Measurements from ENCODE around the gene PRSS21.

DNA sequence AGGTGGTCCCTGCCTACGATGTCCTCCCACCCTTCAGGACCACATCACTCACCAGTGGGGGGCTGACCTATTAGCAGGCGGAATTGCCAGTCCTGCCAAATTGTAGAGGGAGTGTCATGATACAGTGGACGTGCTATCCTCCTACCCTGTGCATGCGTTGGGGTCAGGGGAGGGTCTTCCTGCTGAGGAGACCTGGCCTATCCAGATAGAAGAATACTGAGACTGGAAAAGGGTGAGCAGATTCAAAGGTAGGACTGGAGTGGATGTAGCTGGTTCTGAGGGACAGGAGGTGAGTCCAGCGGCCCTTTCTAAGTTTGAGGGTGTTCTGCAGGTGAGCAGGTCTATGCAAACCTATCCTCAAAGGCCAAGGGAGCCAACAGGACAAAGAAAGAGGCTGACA, 10.8 kb upstream of the PRSS21 start:
- TF ChIP-seq MXI1 (IDR thresholded peaks at IDR 0.05; ENCODE audit: low read depth, low read length) (no peak), CEBPB (IDR thresholded peaks at IDR 0.05; ENCODE audit: borderline replicate concordance in 1 of 2, low read depth in 2 of 2, low read length in 2 of 2) (no peak), KDM1A (IDR thresholded peaks at IDR 0.05; ENCODE audit: borderline replicate concordance) (no peak), SREBF1 (IDR thresholded peaks at IDR 0.05; ENCODE audit: low read length) (no peak), EP300 (IDR thresholded peaks at IDR 0.05; ENCODE audit: borderline replicate concordance in 1 of 2, control insufficient read depth in 1 of 2, low read depth in 2 of 2, low read length in 2 of 2) (no peak), MTA2 (IDR thresholded peaks at IDR 0.05; ENCODE audit: low read depth) (no peak), TBL1XR1 (IDR thresholded peaks at IDR 0.05; ENCODE audit: low read depth, low read length) (no peak), ATF7 (IDR thresholded peaks at IDR 0.05; ENCODE audit: low read depth) (no peak)
- TF ChIP-seq, protein P1, sequence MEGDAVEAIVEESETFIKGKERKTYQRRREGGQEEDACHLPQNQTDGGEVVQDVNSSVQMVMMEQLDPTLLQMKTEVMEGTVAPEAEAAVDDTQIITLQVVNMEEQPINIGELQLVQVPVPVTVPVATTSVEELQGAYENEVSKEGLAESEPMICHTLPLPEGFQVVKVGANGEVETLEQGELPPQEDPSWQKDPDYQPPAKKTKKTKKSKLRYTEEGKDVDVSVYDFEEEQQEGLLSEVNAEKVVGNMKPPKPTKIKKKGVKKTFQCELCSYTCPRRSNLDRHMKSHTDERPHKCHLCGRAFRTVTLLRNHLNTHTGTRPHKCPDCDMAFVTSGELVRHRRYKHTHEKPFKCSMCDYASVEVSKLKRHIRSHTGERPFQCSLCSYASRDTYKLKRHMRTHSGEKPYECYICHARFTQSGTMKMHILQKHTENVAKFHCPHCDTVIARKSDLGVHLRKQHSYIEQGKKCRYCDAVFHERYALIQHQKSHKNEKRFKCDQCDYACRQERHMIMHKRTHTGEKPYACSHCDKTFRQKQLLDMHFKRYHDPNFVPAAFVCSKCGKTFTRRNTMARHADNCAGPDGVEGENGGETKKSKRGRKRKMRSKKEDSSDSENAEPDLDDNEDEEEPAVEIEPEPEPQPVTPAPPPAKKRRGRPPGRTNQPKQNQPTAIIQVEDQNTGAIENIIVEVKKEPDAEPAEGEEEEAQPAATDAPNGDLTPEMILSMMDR (IDR thresholded peaks at IDR 0.05 in 2 of 3, conservative IDR thresholded peaks at IDR 0.05 in 1 of 3; ENCODE audit: control insufficient read depth in 2 of 3, extremely low read depth in 1 of 3, insufficient read depth in 1 of 3, low read depth in 3 of 3, low read length in 3 of 3), result no peak
- TF ChIP-seq, protein P2, sequence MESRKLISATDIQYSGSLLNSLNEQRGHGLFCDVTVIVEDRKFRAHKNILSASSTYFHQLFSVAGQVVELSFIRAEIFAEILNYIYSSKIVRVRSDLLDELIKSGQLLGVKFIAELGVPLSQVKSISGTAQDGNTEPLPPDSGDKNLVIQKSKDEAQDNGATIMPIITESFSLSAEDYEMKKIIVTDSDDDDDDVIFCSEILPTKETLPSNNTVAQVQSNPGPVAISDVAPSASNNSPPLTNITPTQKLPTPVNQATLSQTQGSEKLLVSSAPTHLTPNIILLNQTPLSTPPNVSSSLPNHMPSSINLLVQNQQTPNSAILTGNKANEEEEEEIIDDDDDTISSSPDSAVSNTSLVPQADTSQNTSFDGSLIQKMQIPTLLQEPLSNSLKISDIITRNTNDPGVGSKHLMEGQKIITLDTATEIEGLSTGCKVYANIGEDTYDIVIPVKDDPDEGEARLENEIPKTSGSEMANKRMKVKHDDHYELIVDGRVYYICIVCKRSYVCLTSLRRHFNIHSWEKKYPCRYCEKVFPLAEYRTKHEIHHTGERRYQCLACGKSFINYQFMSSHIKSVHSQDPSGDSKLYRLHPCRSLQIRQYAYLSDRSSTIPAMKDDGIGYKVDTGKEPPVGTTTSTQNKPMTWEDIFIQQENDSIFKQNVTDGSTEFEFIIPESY (IDR thresholded peaks at IDR 0.05), result no peak

All from GM12878 (cell line).